IgD-negative memory B cell (primary cell): Measurements from ENCODE around the gene PSME3IP1. TPM values are rescaled to one million over a fixed set of nuclear protein-coding genes. Genes with fewer than 3 reads are reported as not detected.
"Not testable (repeated sequence)": the region's sequence is repeated elsewhere in the genome, so short reads cannot be mapped to it uniquely, and the experiment has no call there.

Experiments
- H3K27ac Mint-ChIP-seq, 3 donors: one replicate each; pipeline ENCODE4 v1.8.0; 2020 to 2022; ENCODE audit warnings: mild to moderate bottlenecking in 3 of 3, mixed read lengths in 3 of 3, moderate library complexity in 1 of 3
- H3K27me3 Mint-ChIP-seq: one replicate; pipeline ENCODE4 v1.8.0; 2021; ENCODE audit warnings: mixed read lengths
- H3K36me3 Mint-ChIP-seq: one replicate; pipeline ENCODE4 v1.8.0; 2020; ENCODE audit warnings: mild to moderate bottlenecking, mixed read lengths
- H3K4me1 Mint-ChIP-seq, 3 donors: one replicate each; pipeline ENCODE4 v1.8.0; 2020 to 2022; ENCODE audit warnings: mixed read lengths in 3 of 3, mild to moderate bottlenecking in 1 of 3
- H3K4me3 Mint-ChIP-seq, 4 donors: one replicate each; pipeline ENCODE4 v1.8.0; 2020 to 2022; ENCODE audit warnings: mild to moderate bottlenecking in 4 of 4, mixed read lengths in 4 of 4, moderate library complexity in 3 of 4
- H3K9me3 Mint-ChIP-seq, 3 donors: one replicate each; pipeline ENCODE4 v1.8.0; 2020 to 2021; ENCODE audit warnings: mixed read lengths in 3 of 3, mild to moderate bottlenecking in 1 of 3
- polyA plus RNA-seq: library from polyadenylated mRNA; unstranded; fragments of 300-500 nt; fragmentation: Illumina TruSeq; gene quantifications from one replicate; pipeline ENCODE4 v1.2.3, GENCODE V29; 2021

The PSME3IP1 gene
- polyA plus RNA-seq, 1 donor from 2014 or later = 91.6 TPM

- H3K27me3 Mint-ChIP-seq = no peaks in the 10 kb centered on the region
Measured at GRCh38 chr16:57208926-57209325, 23.1 kb upstream of the PSME3IP1 start.

GRCh38 chr16:57204675-57205074 lies 18.8 kb upstream of the PSME3IP1 start:
- Mint-ChIP-seq H3K27ac (no peak overlapping the region), H3K4me1 (peaks cover 0 to 2% (median 2%) of the 10 kb centered on the region in 3 donors), H3K27me3 (no peaks in the 10 kb centered on the region), H3K4me3 (no peak overlapping the region), H3K9me3 (no peaks in the 10 kb centered on the region), H3K36me3 (peaks cover 2% of the 10 kb centered on the region)

More at GRCh38 chr16:57208926-57209325, 23.1 kb upstream of the PSME3IP1 start:
- H3K4me3 Mint-ChIP-seq = no peak overlapping the region
- no peaks in the 10 kb centered on the region for H3K9me3 Mint-ChIP-seq
- H3K4me1 Mint-ChIP-seq = no peaks in the 10 kb centered on the region
- no peak overlapping the region for H3K27ac Mint-ChIP-seq
- H3K36me3 Mint-ChIP-seq = peaks cover 11% of the 10 kb centered on the region

GRCh38 chr16:57203451-57203850 lies 17.6 kb upstream of the PSME3IP1 start:
- no peak overlapping the region for H3K4me3 Mint-ChIP-seq
- no peaks in the 10 kb centered on the region for H3K27me3 Mint-ChIP-seq
- H3K27ac Mint-ChIP-seq = peak overlapping the region in 1 of 3 donors; percentile 32

GRCh38 chr16:57202095-57202886 lies 16.5 kb upstream of the PSME3IP1 start:
- no peaks in the 10 kb centered on the region for H3K9me3 Mint-ChIP-seq
- peaks cover 0 to 2% (median 2%) of the 10 kb centered on the region in 3 donors for H3K4me1 Mint-ChIP-seq
- no peaks in the 10 kb centered on the region for H3K27me3 Mint-ChIP-seq
- H3K36me3 Mint-ChIP-seq = no peaks in the 10 kb centered on the region
- no peak overlapping the region for H3K4me3 Mint-ChIP-seq
- no peak overlapping the region for H3K27ac Mint-ChIP-seq

More at GRCh38 chr16:57203451-57203850, 17.6 kb upstream of the PSME3IP1 start:
- Mint-ChIP-seq H3K36me3 (peaks cover 2% of the 10 kb centered on the region), H3K4me1 (peaks cover 0 to 2% (median 2%) of the 10 kb centered on the region in 3 donors), H3K9me3 (no peaks in the 10 kb centered on the region)

- not testable (repeated sequence) for H3K27me3 Mint-ChIP-seq, H3K4me3 Mint-ChIP-seq, H3K4me1 Mint-ChIP-seq, H3K9me3 Mint-ChIP-seq, H3K27ac Mint-ChIP-seq, H3K36me3 Mint-ChIP-seq
Measured at GRCh38 chr16:57200926-57201325, 15.1 kb upstream of the PSME3IP1 start.

- not testable (repeated sequence) for H3K9me3 Mint-ChIP-seq, H3K27ac Mint-ChIP-seq, H3K27me3 Mint-ChIP-seq, H3K4me3 Mint-ChIP-seq, H3K36me3 Mint-ChIP-seq, H3K4me1 Mint-ChIP-seq
Measured at GRCh38 chr16:57200321-57200720, 14.5 kb upstream of the PSME3IP1 start.

- peaks cover 6 to 28% (median 10%) of the 10 kb centered on the region in 3 donors for H3K4me1 Mint-ChIP-seq
Measured at GRCh38 chr16:57196753-57197152, 10.9 kb upstream of the PSME3IP1 start.

GRCh38 chr16:57196286-57196685 lies 10.4 kb upstream of the PSME3IP1 start:
- H3K36me3 Mint-ChIP-seq = no peaks in the 10 kb centered on the region
- H3K27me3 Mint-ChIP-seq = no peaks in the 10 kb centered on the region
- no peak overlapping the region for H3K4me3 Mint-ChIP-seq
- no peaks in the 10 kb centered on the region for H3K9me3 Mint-ChIP-seq
- H3K4me1 Mint-ChIP-seq = peaks cover 6 to 28% (median 10%) of the 10 kb centered on the region in 3 donors
- H3K27ac Mint-ChIP-seq = no peak overlapping the region

More at GRCh38 chr16:57196753-57197152, 10.9 kb upstream of the PSME3IP1 start:
- H3K27me3 Mint-ChIP-seq = no peaks in the 10 kb centered on the region
- no peaks in the 10 kb centered on the region for H3K36me3 Mint-ChIP-seq
- H3K27ac Mint-ChIP-seq = no peak overlapping the region
- no peaks in the 10 kb centered on the region for H3K9me3 Mint-ChIP-seq
- no peak overlapping the region for H3K4me3 Mint-ChIP-seq

GRCh38 chr16:57194512-57194911 lies 8.7 kb upstream of the PSME3IP1 start:
- H3K27ac Mint-ChIP-seq = no peak overlapping the region
- H3K27me3 Mint-ChIP-seq = no peaks in the 10 kb centered on the region
- H3K4me1 Mint-ChIP-seq = peaks cover 8 to 32% (median 19%) of the 10 kb centered on the region in 3 donors
- H3K36me3 Mint-ChIP-seq = peaks cover 2% of the 10 kb centered on the region
- no peak overlapping the region for H3K4me3 Mint-ChIP-seq
- no peaks in the 10 kb centered on the region for H3K9me3 Mint-ChIP-seq

- H3K27ac Mint-ChIP-seq = no peak overlapping the region
- H3K9me3 Mint-ChIP-seq = no peaks in the 10 kb centered on the region
- H3K4me1 Mint-ChIP-seq = peaks cover 12 to 34% (median 25%) of the 10 kb centered on the region in 3 donors
- H3K4me3 Mint-ChIP-seq = no peak overlapping the region
- peaks cover 2% of the 10 kb centered on the region for H3K36me3 Mint-ChIP-seq
- no peaks in the 10 kb centered on the region for H3K27me3 Mint-ChIP-seq
Measured at GRCh38 chr16:57192720-57193486, 7.1 kb upstream of the PSME3IP1 start.

GRCh38 chr16:57192146-57192545 lies 6.3 kb upstream of the PSME3IP1 start:
- no peak overlapping the region for H3K27ac Mint-ChIP-seq
- H3K9me3 Mint-ChIP-seq = no peaks in the 10 kb centered on the region
- H3K27me3 Mint-ChIP-seq = no peaks in the 10 kb centered on the region
- peaks cover 13 to 42% (median 32%) of the 10 kb centered on the region in 3 donors for H3K4me1 Mint-ChIP-seq
- peaks cover 2% of the 10 kb centered on the region for H3K36me3 Mint-ChIP-seq
- H3K4me3 Mint-ChIP-seq = no peak overlapping the region

GRCh38 chr16:57191056-57191571 lies 5.3 kb upstream of the PSME3IP1 start:
- Mint-ChIP-seq H3K27me3 (no peaks in the 10 kb centered on the region), H3K4me1 (peaks cover 11 to 40% (median 33%) of the 10 kb centered on the region in 3 donors), H3K36me3 (peaks cover 2% of the 10 kb centered on the region), H3K4me3 (peak overlapping the region in 1 of 4 donors; percentile 47), H3K27ac (no peak overlapping the region), H3K9me3 (no peaks in the 10 kb centered on the region)

GRCh38 chr16:57190136-57190535 lies 4.3 kb upstream of the PSME3IP1 start:
- H3K4me3 Mint-ChIP-seq = peak overlapping the region in 2 of 4 donors; percentile 30 to 41
- no peak overlapping the region for H3K27ac Mint-ChIP-seq
- no peaks in the 10 kb centered on the region for H3K9me3 Mint-ChIP-seq
- peaks cover 2% of the 10 kb centered on the region for H3K27me3 Mint-ChIP-seq
- H3K4me1 Mint-ChIP-seq = peaks cover 13 to 42% (median 35%) of the 10 kb centered on the region in 3 donors
- peaks cover 2% of the 10 kb centered on the region for H3K36me3 Mint-ChIP-seq

- H3K27me3 Mint-ChIP-seq, H3K27ac Mint-ChIP-seq, H3K9me3 Mint-ChIP-seq, H3K36me3 Mint-ChIP-seq: not testable (repeated sequence)
- peak overlapping the region in 1 of 4 donors; percentile 30 for H3K4me3 Mint-ChIP-seq
- peaks cover 16 to 42% (median 39%) of the 10 kb centered on the region in 3 donors for H3K4me1 Mint-ChIP-seq
Measured at GRCh38 chr16:57189527-57189926, 3.7 kb upstream of the PSME3IP1 start.

- Mint-ChIP-seq H3K4me1 (peaks cover 21 to 42% (median 39%) of the 10 kb centered on the region in 3 donors), H3K36me3 (peaks cover 2% of the 10 kb centered on the region), H3K4me3 (peak overlapping the region in 1 of 4 donors; percentile 93), H3K27ac (no peak overlapping the region), H3K9me3 (no peaks in the 10 kb centered on the region), H3K27me3 (peaks cover 2% of the 10 kb centered on the region)
Measured at GRCh38 chr16:57188711-57189002, 2.8 kb upstream of the PSME3IP1 start.
